Aorta (tissue), 5 donors: ENCODE measurements around the gene MPZL2. TPM values are rescaled to one million over a fixed set of nuclear protein-coding genes. Genes with fewer than 3 reads are reported as not detected.
A peak's percentile ranks its signal among the peaks of the same experiment; 100 is the strongest.

Source experiments
- ATAC-seq: fragments of 200-7000 bp; cut with Tn5 transposase; one replicate; pipeline ENCODE4 v1.9.1; 2022; ENCODE audit warnings: moderate library complexity; ENCODE audit not compliant: low FRiP score
- DNase-seq, 2 donors: peaks; one replicate each; pipeline ENCODE4 v3.0.0-alpha.2; 2020
- H3K27ac ChIP-seq, 2 donors: one replicate each; pipeline ENCODE4 v1.5.1; 2013; ENCODE audit warnings: low read length in 2 of 2, mild to moderate bottlenecking in 2 of 2, moderate library complexity in 2 of 2, control low read depth in 1 of 2, inconsistent platforms in 1 of 2, low read depth in 1 of 2
- H3K27me3 ChIP-seq, 2 donors: one replicate each; pipeline ENCODE4 v1.6.1; 2013; ENCODE audit warnings: control low read depth in 1 of 2, low read length in 1 of 2, mild to moderate bottlenecking in 1 of 2, moderate library complexity in 1 of 2; ENCODE audit not compliant: insufficient read depth in 2 of 2, control insufficient read depth in 1 of 2
- H3K36me3 ChIP-seq, 2 donors: one replicate each; pipeline ENCODE4 v1.6.1; 2013; ENCODE audit warnings: control low read depth in 1 of 2, low read length in 1 of 2, mild to moderate bottlenecking in 1 of 2; ENCODE audit not compliant: insufficient read depth in 2 of 2, control insufficient read depth in 1 of 2
- H3K4me1 ChIP-seq, 2 donors: one replicate each; pipeline ENCODE4 v1.6.1; 2013; ENCODE audit warnings: low read length in 2 of 2, control low read depth in 1 of 2, mild to moderate bottlenecking in 1 of 2, moderate library complexity in 1 of 2; ENCODE audit not compliant: insufficient read depth in 2 of 2, control insufficient read depth in 1 of 2
- H3K4me3 ChIP-seq, 2 donors: one replicate each; pipeline ENCODE4 v1.5.1; 2013; ENCODE audit warnings: low read length in 2 of 2, control low read depth in 1 of 2, mild to moderate bottlenecking in 1 of 2
- H3K9me3 ChIP-seq: one replicate; pipeline ENCODE4 v1.6.1; 2013; ENCODE audit warnings: mild to moderate bottlenecking, low read length; ENCODE audit not compliant: control insufficient read depth
- WGBS, 2 donors: extraction: QIAGEN DNeasy Blood & Tissue Kit; methylation state at CpG; one replicate each; pipeline ENCODE4 v1.1.7; 2013; 5-methylcytosine and 5-hydroxymethylcytosine counted together
- intact Hi-C, 2 donors: fragments of 100-400 bp; cut with DNase I; formaldehyde crosslinking; loops; one replicate each; pipeline versions ENCODE4 v1.14.2 to v1.15.0; 2022
- polyA plus RNA-seq, 2 donors: library from polyadenylated mRNA; stranded (reverse); fragments of 200-250 nt; gene quantifications; one replicate each; pipeline ENCODE4 v1.2.3, GENCODE V29; 2013
- total RNA-seq, 2 donors: library from RNA; stranded (reverse); fragmentation: NEBNext Ultra II Directional; extraction: Animal tissue kit (Norgen Biotek cat#: 25700); gene quantifications; one replicate each; pipeline ENCODE4 v1.2.1, GENCODE V29; 2021
- donor health status: healthy with polysubstance abuse.
- donor health status: Bipolar disorder and iron deficiency.
- donor health status: DM: no; HTN: no; CAD: no.
- donor health status: DM: no; HTN: no; CAD: no.
- donor health status: DM: yes; HTN: yes; CAD: no.

Gene MPZL2
- total and polyA plus RNA-seq, 4 donors, result 3.8 to 63.2 (median 33.0) TPM

- Histone ChIP-seq H3K4me1 (no peaks in the 10 kb centered on the region), H3K27me3 (peaks cover 0 to 2% of the 10 kb centered on the region in 2 donors), H3K27ac (no peak overlapping the region), H3K36me3 (no peaks in the 10 kb centered on the region), H3K9me3 (no peaks in the 10 kb centered on the region), H3K4me3 (no peak overlapping the region)
- intact Hi-C loops, result no loop called here
- ATAC-seq, result no peak
- DNase-seq, result no peak
- 79 to 82% methylated on average over 2 of the region's 2 CpGs for WGBS, 2 donors
These were observed 57.0 kb downstream of the MPZL2 start for GRCh38 chr11:118207079-118207478.

DNA sequence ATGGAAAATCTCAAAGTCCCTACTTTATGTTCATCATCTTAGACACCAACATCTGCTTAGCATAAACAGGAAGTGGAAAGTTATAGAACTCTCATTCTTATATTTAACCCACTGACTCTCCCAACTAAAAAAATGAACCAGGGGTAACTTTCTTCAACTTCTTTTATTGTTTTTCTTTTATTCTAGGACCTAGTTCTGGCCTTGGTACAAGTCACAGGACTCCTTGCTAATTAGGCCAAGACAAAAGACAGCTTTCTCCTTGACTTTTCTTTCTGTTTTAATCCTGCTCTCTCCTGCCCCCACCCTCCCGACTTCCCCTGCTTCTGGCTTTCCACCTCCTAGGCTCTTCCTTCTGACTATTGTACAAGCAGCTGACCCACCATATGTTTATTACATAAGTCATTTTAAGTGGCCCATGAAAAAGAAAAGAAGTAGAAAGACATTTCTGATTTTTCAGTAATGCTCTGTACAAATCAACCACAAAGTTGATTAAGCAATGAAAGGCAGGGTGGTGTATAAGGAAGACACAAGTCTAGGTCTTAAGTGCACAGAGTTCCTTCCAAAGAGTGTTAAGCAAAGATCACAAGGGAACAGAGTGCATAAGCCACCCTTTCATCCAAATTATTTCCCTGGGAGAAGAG lies 57.6 kb downstream of the MPZL2 start:
- intact Hi-C loops, result no loop called here
- Histone ChIP-seq H3K4me1 (no peaks in the 10 kb centered on the region), H3K36me3 (no peaks in the 10 kb centered on the region), H3K27ac (no peak overlapping the region), H3K9me3 (no peaks in the 10 kb centered on the region), H3K27me3 (peaks cover 0 to 2% of the 10 kb centered on the region in 2 donors), H3K4me3 (no peak overlapping the region)
- ATAC-seq, result no peak
- DNase-seq, result peak in 1 of 2 donors; percentile 55
- 37 to 42% methylated on average over 1 of the region's 1 CpG for WGBS, 2 donors

GRCh38 chr11:118205606-118206378 lies 58.3 kb downstream of the MPZL2 start:
- DNase-seq (no peak), ATAC-seq (no peak)
- H3K4me1 ChIP-seq, result no peaks in the 10 kb centered on the region
- no peak overlapping the region for H3K27ac ChIP-seq
- intact Hi-C loops, result no loop called here
- H3K27me3 ChIP-seq, result peaks cover 0 to 2% of the 10 kb centered on the region in 2 donors
- H3K4me3 ChIP-seq, result no peak overlapping the region
- H3K36me3 ChIP-seq, result no peaks in the 10 kb centered on the region
- no peaks in the 10 kb centered on the region for H3K9me3 ChIP-seq
- WGBS, 2 donors, result 87 to 89% methylated on average over 9 of the region's 9 CpGs

Other genes starting within 250 kb of the MPZL2 start
- gene TMPRSS4, start 187.2 kb downstream of the MPZL2 start, total RNA-seq, result under 1 TPM in 1 of 2 donors, not detected in 1; 0.96 TPM
- gene TMPRSS4, start 187.2 kb downstream of the MPZL2 start, polyA plus RNA-seq, result 1 to 10 TPM in 1 of 2 donors, not detected in 1; 6.5 TPM
- under 1 TPM in 1 of 2 donors, not detected in 1; 0.15 TPM for gene SMIM35, start 177.3 kb downstream of the MPZL2 start, total RNA-seq
- gene SMIM35, start 177.3 kb downstream of the MPZL2 start, polyA plus RNA-seq, result not detected
- gene SCN4B, start 111.5 kb downstream of the MPZL2 start, total RNA-seq, result 10 to 100 TPM in 1 of 2 donors, 1 to 10 TPM in 1; 2.2 to 11.8 TPM
- under 1 TPM; 0.05 to 0.25 TPM for gene SCN4B, start 111.5 kb downstream of the MPZL2 start, polyA plus RNA-seq
- under 1 TPM in 1 of 2 donors, not detected in 1; 0.78 TPM for gene SCN2B, start 87.7 kb downstream of the MPZL2 start, total RNA-seq
- not detected for gene SCN2B, start 87.7 kb downstream of the MPZL2 start, polyA plus RNA-seq
- gene JAML, start 39.3 kb downstream of the MPZL2 start, total RNA-seq, result 10 to 100 TPM in 1 of 2 donors, 1 to 10 TPM in 1; 8.0 to 29.5 TPM
- 1 to 10 TPM; 1.8 to 4.0 TPM for gene JAML, start 39.3 kb downstream of the MPZL2 start, polyA plus RNA-seq
- gene MPZL3, start 11.9 kb downstream of the MPZL2 start, total RNA-seq, result 1 to 10 TPM; 1.6 to 2.7 TPM
- under 1 TPM; 0.33 to 0.38 TPM for gene MPZL3, start 11.9 kb downstream of the MPZL2 start, polyA plus RNA-seq
- 1 to 10 TPM; 2.3 to 5.2 TPM for gene CD3E, start 40.4 kb upstream of the MPZL2 start, total RNA-seq
- 1 to 10 TPM in 1 of 2 donors, under 1 TPM in 1; 0.43 to 2.5 TPM for gene CD3E, start 40.4 kb upstream of the MPZL2 start, polyA plus RNA-seq
- gene CD3D, start 78.4 kb upstream of the MPZL2 start, total RNA-seq, result 1 to 10 TPM; 3.0 to 3.9 TPM
- gene CD3D, start 78.4 kb upstream of the MPZL2 start, polyA plus RNA-seq, result 1 to 10 TPM in 1 of 2 donors, under 1 TPM in 1; 0.36 to 3.3 TPM
- 1 to 10 TPM; 1.1 to 3.0 TPM for gene CD3G, start 80.0 kb upstream of the MPZL2 start, total RNA-seq
- not detected for gene CD3G, start 80.0 kb upstream of the MPZL2 start, polyA plus RNA-seq
- 10 to 100 TPM; 33.4 to 35.2 TPM for gene UBE4A, start 95.3 kb upstream of the MPZL2 start, total RNA-seq
- gene UBE4A, start 95.3 kb upstream of the MPZL2 start, polyA plus RNA-seq, result 10 to 100 TPM in 1 of 2 donors, 1 to 10 TPM in 1; 3.3 to 14.3 TPM
- gene ATP5MG, start 137.3 kb upstream of the MPZL2 start, total RNA-seq, result 100 to 1,000 TPM in 1 of 2 donors, 10 to 100 TPM in 1; 98.4 to 107 TPM
- 100 to 1,000 TPM; 118 to 256 TPM for gene ATP5MG, start 137.3 kb upstream of the MPZL2 start, polyA plus RNA-seq
- gene KMT2A, start 172.2 kb upstream of the MPZL2 start, total RNA-seq, result 100 to 1,000 TPM; 105 to 114 TPM
- 10 to 100 TPM in 1 of 2 donors, 1 to 10 TPM in 1; 5.6 to 15.1 TPM for gene KMT2A, start 172.2 kb upstream of the MPZL2 start, polyA plus RNA-seq